Stimulated activated CD4-positive, alpha-beta T cell treated with anti-CD3 and anti-CD28 coated beads, Interleukin-4, amount 100 ng/mL, for 24 hours (primary cell): ENCODE measurements around the gene HSPB1.
"Not testable (repeated sequence)": the region's sequence is repeated elsewhere in the genome, so short reads cannot be mapped to it uniquely, and the experiment has no call there.

Experiments
- DNase-seq: peaks from one replicate; pipeline ENCODE4 v3.0.0-alpha.2; 2020

Gene HSPB1

GRCh38 chr7:76309341-76310101 is 7.0 kb downstream of the HSPB1 start:
- not testable (repeated sequence) for DNase-seq

DNA sequence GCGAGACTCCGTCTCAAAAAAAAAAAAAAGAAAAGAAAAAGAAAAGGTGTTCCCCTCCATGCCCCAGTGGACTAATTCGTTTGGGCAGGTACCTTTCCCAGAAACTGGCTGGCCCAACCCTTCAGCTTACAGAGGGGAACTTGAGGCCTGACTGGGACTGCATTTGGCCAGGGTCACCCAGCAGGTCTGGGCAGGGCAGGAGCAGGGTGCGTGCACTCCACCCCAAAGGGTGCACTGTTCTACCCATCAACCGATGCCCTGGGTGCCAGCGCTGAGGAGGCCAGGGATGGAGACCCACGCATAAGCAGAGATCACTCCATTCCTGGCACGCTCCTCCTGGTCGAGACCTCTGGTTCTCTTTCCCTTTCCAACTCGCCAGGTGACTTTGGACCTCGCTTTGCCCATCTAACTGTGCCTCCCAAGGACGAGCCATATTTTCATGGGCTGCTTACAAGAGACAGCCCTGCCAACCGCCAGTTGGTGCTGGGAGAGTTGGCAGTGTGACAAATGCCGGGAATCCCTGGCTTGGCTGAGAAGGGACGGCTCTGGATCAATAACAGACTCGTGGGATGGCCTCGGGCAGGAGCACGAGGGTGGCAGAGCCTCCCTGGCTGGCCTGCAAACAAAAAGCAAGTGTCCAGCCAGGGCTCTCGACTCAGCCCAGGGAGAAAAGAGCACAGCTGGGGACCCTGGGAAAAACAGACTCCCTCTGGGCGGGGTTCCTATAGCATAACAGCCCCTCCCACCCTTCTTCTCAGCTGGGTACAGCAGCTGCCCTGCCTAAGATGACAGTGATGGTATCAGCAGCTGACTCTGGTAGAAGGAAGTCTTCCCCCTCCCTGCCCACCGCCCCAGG is 7.9 kb downstream of the HSPB1 start:
- no peak for DNase-seq

- DNase-seq, result not testable (repeated sequence)
These were observed 9.4 kb downstream of the HSPB1 start for GRCh38 chr7:76311838-76312237.

DNA sequence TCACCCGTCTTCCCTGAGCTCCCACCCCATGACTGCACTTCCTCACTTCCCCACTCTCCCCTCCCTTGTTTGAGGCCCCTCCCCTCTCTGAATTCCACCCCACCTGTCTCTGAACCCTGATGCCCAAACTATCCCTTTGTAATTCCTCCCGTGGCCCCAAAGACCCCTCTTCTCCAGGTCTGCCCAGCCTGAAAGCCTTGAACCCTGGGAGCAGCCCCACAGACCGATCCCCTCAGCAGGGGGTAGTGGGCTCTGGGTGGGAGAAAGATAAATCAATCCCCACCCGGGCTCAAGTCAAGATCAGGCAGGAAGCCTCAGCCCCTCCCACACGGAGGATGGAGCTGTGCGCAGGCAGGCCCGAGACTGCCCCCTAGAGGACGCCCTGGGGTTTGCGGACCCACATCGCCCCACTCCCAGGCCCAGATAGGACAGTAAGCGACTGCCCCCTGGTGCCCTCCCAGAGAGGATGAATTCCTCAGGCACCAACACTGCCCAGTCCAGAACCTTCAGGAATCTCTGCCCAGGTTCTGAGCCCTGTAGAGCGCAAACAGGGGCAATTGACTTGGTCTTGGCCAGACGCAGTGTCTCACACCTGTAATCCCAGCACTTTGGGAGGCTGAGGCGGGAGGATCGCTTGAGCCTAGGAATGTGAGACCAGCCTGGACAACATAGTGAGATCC is 11.7 kb downstream of the HSPB1 start:
- peak; percentile 97 for DNase-seq

DNA sequence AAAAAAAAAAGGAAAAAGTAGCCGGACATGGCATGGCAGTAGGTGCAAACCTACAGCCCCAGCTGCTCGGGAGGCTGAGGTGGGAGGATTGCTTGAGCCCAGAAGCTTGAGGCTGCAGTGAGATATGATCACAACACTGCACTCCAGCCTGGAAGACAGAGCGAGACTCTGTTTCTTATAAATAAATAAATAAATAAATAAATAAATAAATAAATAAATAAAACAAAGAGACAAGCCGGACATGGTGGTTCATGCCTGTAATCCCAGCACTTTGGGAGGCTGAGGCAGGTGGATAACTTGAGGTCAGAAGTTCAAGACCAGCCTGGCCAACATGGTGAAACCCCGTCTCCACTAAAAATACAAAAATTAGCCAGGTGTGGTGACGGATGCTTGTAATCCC is 12.3 kb downstream of the HSPB1 start:
- not testable (repeated sequence) for DNase-seq

- no peak for DNase-seq
These were observed 12.9 kb downstream of the HSPB1 start for GRCh38 chr7:76315364-76315763.

DNA sequence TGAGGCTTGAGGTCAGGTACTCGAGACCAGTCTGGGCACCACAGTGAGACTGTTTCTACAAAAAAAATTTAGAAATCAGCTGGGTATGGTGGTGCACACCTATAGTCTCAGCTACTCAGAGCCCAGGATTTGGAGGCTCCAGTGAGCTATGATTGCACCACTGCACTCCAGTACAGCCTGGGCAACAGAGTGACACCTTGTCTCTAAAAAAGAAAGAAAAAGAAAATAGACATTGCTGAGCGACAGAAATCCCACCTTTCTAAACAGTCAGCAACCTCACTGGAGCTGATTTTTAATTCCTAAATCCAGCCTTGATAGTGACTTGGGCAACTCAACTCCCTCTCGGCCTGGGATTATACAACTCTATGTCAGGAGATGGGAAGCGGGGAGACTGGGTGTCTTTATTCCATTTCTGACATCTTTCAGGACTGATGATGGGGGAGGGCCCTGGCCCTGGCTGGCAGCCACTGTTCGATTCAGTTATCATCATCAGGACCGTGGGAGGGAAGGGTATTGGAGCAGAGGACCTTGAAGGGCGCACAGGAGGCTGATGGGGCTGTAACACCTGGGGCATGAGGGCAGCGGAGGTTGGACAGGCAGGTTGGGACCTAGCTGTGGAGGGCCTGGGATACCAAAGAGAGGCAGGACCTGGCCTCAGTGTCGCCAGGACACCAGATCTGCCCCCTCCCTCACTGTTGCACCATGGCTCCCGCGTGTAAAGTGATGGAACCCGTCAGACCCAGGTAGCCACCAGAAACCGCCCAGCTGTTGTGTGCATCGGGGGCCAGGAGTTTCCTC is 14.7 kb downstream of the HSPB1 start:
- DNase-seq, result no peak

- peak; percentile 95 for DNase-seq
These were observed 15.5 kb downstream of the HSPB1 start for GRCh38 chr7:76317782-76318487.

DNA sequence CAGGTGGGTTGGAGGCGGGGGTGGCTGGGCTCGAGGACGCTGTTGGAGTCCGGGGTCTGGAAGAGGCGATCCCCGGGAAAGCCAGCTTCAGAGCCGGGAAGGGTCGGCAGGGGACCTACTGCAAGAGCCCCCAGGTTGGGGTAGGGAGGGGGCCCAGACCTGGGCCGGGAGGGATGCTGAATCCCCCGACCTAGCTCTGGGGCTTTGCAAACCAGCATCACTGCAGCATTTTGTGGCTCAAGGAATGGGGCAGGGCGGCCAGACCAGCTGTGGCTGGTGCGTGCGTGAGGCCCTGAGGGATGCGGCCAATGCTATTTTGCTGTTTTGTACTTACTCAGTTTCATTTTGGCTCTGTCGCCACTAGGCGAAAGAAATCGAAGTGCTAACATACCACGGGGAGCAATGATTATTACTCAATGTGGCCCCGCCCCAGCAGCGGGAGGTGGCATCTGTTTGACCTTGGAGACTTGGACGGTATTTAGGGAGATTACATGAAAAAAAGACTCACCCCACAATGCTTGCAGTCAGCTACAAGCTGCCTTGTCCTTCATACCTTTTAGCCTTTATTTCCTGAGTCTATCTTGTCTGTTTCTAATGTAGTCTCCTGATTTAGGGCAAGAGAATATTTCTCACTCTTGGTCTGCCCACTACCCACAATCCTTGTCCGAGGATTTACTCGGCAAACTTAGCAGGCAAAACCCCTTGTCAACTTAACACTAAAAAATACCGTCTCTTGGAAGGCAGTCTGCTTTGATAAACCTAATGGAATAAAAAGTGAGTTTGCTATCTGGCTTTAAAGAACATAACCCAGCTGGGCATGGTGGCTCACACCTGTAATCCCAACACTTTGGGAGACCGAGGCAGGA is 16.2 kb downstream of the HSPB1 start:
- peak; percentile 69 for DNase-seq

- DNase-seq, result no peak
These were observed 22.6 kb downstream of the HSPB1 start for GRCh38 chr7:76325092-76325491.

GRCh38 chr7:76325811-76326210 is 23.3 kb downstream of the HSPB1 start:
- no peak for DNase-seq

DNA sequence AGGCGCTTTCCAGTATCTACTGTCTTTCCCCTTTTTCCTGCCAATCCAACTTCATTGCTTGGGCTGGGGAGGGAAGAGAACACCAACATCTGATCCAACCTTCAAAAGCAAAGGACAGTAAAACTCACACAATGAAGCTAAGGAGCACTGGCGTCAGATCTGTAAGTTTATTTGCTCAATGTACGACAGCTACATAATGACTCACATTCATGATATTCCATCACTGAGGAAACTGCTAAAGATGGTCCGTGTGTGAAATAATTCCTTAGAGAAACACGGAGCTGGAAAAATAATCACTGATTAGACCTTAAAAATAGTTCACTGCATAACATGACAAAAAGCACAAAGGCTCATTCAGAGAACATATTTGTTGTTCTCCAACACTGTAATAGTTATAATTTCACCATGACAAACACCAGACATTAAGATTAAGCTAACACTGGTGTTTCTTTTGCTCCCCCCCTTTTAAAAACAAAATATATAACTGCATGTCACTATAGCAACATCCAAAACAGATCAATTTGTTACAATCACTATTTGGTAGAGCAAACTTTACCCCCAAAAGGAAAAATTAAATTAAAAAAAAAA is 24.3 kb downstream of the HSPB1 start:
- no peak for DNase-seq

- no peak for DNase-seq
These were observed 25.1 kb downstream of the HSPB1 start for GRCh38 chr7:76327610-76328009.

GRCh38 chr7:76328389-76328788 is 25.9 kb downstream of the HSPB1 start:
- DNase-seq, result no peak

GRCh38 chr7:76329479-76329878 is 27.0 kb downstream of the HSPB1 start:
- DNase-seq, result no peak

DNA sequence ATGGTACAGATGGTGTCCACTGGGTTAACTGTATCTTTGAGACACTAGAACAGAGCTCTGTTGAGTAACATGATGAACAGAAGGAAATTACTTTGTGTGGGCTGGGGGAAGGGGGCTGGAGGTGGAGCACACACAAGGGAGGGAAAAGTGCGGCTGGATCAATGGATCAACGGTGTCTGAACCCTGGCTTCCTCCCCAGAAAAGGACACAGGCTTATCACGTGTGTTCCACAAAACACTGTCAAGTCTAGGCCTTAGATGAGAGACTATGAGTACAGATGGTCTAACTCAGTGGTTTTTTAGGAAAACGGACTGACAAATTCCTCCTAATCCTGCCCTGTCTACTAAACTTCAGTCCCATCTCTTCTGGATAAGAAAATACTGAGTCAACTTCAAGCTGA is 27.8 kb downstream of the HSPB1 start:
- DNase-seq, result no peak

- no peak for DNase-seq
These were observed 28.2 kb downstream of the HSPB1 start for GRCh38 chr7:76330673-76331072.

DNA sequence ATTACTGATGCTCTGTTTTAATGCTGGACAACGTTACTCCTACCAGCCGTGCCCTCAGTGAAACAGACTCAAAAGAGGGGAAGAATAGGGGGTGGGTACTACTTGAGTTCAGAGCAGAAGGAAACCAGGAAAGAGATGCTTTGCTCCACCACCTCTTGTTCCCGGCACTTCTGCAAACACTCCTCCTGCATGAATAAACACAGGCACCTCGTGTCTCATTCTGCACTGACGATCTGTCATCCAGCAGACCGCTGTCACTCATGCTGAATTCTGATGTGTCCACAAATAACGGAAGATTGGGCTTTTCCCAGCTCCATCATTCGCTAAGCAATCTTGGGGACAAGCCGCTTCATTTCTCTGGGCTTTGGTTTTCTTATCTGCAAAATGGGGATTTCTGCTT is 29.6 kb downstream of the HSPB1 start:
- no peak for DNase-seq

DNA sequence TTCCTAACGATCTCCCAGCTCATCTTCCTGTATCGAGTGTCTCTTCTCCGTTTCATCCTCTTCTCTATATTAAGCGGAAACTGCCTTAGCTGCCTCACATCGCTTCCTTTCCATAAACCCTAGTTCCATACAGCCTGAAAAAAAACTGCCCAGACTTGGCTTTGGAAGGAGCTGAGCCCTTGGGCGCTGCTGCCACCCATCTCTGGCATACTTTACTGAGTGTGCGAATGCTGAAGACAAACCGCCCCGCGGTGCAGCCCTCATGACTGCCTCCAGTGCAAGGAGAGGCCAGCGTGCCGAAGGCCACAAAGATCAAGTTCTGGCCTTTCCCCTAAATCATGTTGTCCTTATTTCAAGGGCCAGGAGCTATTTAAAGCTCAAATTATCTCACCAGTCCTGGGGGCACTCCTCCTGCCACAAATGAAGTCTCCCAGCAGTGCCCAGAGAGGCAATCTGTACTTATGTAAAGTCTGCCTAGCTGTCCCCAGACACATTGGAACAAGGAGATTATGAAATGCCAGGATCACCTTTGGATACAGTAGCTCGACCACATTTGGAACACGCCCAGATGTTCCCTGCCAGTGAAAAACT is 31.1 kb downstream of the HSPB1 start:
- no peak for DNase-seq

DNA sequence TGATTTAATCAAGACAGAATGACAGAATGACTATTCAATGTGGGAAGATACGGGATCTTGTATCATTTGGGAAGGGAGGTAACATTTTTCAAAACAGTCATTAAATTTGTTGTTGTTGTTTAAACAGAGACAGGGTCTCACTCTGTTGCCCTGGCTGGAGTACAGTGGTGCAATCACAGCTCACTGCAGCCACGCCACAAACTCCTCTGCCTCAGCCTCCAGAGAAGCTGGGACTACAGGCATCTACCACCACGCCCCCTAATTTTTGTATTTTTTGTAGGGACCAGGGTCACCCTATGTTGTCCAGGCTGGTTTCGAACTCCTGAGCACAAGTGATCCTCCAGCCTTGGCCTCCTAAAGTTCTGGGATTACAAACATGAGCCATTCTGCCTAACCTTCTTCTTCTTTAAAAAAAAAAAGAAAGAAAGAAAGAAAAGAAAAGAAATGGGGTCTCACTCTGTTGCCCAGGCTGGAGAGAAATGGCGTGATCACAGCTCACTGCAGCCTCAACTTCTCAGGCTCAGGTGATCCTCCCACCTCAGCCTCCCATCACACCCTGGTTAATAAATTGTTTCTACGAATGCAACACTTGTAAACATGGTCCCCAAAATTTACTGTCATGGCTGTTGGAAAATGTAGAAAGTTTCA is 32.0 kb downstream of the HSPB1 start:
- no peak for DNase-seq
